Middle frontal gyrus (tissue), 1 donor: Measurements from ENCODE around the gene SORL1.
A peak's percentile ranks its signal among the peaks of the same experiment; 100 is the strongest.
"Not testable (repeated sequence)": the region's sequence is repeated elsewhere in the genome, so short reads cannot be mapped to it uniquely, and the experiment has no call there.

Source experiments
- DNase-seq: peaks from one replicate; pipeline ENCODE4 v3.0.0-alpha.2; 2015; ENCODE audit warnings: low spot score; ENCODE audit errors: extremely low spot score

The SORL1 gene

DNA sequence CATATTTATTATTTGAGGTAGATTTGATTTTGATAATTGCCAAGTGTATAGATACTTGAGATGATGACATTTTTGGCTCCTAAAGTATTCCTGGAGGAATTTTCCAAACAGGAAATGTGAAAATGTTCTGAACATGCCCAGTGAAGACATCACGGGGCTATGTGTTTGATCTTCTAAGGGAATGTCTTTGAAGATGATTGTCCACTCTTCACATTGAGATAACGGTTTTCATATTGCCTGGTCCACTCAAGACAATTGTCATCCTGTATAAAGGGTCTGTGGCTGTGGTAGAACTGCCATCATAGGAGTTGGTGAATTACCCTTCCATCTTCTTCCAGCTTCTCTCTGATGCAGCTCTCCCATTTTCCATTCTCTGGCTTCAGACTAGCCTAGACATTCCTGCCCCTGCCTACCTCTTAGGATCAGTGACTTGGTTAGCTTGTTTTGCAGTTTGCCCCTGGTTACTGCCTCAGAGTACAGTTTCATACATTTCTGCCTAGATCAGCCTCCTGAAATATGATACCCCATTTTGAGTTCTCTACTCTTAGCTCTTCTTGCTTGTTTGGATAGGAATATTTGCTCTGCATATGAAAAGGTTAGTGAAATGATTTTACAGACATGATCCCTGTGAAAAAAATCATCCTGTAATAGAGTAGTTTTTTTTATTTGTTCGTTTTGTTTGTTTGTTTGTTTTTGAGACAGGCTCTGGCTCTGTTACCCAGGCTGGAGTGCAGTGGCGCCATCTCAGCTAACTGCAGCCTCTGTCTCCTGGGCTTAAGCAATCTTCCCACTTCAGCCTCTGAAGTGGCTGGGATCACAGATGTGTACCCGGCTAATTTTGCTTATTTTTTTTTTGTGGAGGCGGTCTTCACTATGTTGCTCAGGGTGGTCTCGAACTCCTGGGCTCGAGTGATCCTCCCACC lies 112.0 kb downstream of the SORL1 start:
- no peak for DNase-seq

DNA sequence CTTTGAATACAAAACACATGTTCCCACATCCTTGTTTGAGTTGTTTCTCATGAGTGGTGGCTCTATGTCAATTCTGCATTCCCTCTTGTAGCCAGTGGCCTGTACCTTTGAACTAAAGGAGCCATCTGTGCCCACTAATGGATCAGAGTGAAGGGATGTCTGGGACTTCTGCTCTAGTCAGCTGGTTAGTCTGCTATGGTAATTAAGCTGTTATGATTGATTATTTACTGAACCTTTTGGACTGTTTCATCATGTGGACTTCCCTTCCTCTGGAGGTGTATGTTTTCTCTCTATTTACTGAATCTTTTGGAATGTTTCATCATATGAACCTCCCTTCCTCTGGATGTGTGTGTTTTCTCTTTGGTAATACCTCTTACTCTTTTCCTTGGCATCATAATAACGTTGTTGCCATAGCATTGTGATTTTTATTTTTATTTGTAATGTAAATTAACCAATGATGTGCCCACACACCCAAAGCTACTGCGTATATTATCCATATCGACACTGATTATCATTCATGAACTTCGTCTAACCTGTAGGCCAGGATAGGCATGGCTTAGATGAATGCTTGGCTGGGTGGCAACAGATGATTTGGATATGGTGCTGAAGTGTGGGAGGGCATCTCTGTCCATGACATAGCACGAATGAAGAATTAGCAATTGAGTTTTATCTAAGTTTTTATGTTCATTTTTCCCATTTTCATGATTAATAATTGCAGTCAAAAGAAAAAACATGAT lies 113.0 kb downstream of the SORL1 start:
- DNase-seq, result no peak

DNA sequence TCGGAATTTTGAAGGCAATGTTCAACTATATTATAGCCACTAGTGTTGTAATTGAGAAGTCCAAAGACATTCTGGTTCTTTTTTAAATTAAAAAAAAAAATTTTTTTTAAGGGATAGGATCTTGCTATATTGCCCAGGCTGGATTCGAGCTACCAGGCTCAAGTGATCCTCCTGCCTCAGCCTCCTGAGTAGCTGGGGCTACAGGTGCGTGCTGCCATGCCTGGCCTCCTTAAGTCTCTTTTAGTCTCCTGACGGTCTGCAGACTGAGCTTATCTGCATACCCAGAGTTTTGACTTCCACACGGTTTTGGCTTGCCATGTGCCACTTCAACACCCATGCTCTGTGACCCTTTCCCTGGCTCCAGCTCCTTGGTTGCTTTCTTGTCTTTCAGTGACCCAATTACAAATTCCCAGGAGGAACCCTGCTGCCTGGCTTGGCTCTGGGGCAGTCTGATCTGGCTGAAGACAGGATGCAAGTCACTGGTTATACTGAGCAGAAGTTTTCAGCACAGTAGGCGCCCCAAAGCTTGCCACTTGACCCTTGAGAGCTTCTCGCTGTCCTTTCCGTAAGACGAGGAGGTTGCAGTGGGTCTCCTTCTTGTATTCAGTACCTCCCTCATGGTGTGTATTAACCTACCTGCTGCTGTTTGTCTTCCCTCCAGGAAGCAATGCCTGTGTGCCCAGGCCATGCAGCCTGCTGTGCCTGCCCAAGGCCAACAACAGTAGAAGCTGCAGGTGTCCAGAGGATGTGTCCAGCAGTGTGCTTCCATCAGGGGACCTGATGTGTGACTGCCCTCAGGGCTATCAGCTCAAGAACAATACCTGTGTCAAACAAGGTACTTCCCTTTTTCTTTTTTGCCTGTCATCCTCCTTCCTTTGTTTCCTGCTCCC lies 114.4 kb downstream of the SORL1 start:
- no peak for DNase-seq

DNA sequence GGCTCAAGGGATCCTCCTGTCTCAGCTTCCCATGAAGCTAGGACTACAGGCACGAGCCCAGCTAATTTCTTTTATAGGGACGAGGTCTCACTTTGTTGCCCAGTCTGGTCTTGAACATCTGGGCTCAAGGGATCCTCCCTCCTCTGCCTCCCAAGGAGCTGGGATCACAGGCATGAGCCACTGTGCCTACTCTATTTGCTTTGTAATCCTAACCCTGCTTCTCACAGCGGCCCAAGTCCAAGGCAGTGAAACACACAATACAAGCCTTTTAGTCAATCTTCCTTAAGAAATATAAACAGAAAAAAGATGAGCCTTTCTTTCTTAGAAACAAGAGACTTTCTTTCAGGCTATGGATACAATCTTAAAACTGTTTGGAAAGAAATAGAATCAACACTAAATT lies 115.9 kb downstream of the SORL1 start:
- DNase-seq, result no peak

DNA sequence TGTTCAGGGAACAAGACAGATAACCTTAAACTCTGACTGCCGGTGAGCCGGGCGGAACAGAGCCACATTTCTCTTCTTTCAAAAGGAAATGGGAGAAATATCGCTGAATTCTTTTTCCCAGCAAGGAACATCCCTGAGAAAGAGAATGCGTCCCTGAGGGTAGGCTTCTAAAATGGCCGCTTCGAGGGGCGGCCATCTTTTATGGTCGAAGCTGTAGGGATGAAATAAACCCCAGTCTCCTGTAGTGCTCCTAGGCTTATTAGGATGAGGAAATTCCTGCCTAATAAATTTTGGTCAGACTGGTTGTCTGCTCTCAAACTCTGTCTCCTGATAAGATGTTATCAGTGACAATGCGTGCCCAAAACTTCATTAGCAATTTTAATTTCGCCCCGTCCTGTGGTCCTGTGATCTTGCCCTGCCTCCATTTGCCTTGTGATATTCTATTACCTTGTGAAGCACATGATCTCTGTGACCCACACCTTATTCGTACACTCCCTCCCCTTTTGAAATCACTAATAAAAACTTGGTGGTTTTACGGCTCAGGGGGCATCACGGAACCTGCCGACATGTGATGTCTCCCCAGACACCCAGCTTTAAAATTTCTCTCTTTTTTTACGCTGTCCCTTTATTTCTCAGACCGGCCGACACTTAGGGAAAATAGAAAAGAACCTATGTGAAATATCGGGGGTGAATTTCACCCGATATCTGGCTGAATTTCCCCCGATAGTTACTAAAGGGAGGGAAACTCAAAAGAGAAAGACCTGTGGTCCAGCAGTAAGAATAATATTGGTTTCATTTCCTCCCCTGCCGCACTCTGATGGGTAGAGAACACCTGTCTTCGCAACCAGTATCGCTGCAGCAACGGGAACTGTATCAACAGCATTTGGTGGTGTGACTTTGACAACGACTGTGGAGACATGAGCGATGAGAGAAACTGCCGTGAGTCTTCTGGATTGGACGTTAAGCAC lies 117.5 kb downstream of the SORL1 start:
- DNase-seq, result not testable (repeated sequence)

DNA sequence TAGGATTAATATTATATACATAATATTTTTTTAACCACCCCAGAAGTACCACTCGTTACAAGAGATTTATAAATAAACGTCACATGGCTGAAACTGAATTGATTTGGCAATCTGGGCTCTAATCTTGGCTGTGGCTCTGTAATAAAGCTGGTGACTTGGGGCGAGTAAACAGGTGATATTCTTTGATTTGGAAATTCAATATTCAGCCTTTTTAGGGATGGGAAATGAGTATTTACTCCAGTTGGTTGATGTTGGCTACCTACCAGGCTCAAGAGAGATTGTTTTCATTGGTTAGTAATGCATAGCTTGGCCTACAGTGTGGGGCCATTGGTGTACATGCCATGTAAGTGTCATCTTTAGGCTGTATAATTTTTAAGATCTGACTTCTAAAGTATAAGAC lies 118.3 kb downstream of the SORL1 start:
- DNase-seq, result no peak

DNA sequence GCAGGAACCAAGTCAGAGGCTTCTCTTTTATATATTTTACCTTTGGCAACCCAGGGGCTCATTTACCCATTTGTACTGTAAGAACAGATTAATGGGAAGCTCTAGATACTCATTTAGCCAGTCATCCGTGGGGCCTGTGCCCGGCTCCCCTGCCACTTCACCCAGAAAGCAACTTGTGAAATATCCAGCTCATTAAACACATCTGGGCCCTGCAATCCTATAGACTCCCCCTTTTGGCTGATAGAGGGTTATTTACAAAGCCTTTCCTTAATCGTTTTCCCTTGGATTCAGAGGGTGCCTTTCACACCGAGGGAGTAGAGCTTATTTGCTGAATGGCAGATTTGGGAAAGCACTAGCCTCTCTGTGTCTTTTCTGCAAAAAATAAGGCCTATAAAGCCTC lies 119.4 kb downstream of the SORL1 start:
- no peak for DNase-seq

DNA sequence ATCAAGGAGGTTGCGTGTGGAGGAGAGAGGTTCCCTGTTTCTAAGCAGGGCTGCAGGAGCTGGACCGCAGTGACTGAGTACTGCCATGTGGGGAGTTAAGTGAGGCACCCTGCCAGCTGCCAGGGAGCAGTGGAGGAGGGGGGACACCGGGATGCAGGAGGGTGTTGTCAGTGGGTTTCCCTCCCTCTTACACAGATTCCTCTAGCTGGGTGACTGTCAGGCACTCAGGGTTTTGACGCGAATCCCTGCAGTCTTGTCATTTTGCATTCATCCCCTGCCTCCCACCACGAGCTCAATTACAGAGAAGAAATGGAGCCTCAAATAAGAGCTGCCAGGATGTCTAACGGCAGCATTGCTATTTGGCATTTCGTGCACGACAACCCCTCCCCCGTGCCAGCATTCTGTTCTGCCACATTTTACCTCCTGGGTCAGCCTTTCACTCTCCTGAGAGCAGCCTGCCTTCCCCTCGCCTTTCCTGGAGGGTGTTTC lies 120.5 kb downstream of the SORL1 start:
- peak; percentile 23 for DNase-seq

DNA sequence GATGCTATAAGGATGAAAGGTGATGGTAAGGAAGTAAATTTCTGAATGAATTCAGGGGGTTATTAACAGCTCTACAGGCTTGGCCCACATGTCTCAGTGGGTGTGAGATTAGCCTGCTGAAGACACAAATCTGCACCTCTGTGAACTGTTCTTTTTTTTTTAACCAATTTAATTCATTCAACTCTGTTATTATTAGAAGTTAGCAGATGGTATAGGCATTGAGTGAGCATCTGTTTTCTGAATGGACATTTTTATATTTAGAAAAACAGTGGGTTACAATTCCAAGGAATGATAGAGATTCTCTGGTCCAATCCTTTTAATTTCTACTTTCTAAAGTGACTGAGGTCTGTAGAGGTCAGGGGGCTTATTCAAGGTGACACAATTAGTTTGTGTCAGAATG lies 122.7 kb downstream of the SORL1 start:
- no peak for DNase-seq

DNA sequence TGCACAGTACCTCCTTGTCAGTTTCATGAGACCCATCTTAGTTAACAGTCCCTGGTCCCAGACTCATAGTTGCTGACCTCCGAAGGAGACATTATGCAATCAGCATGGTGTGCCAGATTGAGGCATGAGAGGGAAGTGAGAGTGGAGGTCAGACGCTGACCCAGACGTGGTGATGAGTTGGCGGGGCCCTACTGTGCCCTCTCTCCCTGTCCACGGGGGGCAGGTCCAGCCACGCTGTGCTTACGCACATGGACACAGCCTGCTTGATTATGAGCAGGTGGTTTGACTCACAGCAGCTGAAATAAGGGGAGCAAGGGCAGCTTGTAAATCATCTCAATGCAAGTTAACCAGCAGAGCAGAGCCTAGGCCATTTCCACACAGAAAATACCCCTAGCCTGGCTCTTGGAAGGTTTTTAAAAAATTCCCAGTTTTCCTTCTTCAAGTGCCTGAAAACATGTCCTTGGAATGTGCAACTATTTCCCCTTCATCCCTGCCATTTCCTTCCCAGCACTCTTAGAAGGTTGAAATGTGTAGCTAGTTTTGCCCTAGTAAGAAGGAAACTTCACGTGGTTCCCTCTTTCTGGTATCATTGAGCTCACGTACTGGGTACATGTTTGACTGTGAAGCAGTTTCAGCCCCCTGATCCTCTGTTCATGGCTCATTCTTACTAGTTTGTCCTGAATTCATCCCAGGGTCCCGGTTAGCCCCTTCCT lies 123.3 kb downstream of the SORL1 start:
- DNase-seq, result no peak

DNA sequence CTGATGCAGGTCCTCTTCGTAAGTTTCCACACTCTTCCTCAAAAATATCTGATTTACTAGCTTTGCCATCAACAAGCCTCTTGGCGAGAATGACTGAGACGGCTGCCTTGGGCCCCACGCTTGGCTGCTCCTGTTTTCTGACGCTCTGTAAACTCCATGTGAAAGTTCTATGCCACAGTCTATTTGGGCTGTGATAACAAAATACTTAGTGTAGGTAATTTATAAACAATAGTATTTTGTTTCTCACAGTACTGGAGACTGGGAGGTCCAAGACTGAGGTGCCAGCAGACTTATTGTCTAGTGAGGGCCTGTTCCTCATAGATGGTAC lies 123.8 kb downstream of the SORL1 start:
- DNase-seq, result no peak

DNA sequence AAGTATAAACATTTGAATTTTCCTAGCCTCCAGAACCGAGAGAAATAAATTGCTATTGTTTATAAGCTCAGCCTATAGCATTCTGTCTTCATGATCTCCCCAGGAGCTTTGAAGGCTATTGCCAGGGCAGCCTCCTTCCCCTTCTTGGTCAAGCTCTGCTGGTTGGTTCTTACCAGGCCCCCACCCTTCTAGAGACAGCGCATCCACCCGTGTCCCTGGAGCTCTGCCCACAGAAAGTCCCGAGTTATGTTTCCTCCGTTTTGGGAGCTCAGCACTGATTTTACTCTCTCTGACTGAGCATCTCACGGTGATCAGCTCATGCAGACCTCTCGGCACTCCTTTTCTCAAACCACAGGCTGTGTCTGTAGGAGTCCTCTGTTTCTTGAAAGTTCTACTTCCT lies 124.4 kb downstream of the SORL1 start:
- DNase-seq, result no peak

DNA sequence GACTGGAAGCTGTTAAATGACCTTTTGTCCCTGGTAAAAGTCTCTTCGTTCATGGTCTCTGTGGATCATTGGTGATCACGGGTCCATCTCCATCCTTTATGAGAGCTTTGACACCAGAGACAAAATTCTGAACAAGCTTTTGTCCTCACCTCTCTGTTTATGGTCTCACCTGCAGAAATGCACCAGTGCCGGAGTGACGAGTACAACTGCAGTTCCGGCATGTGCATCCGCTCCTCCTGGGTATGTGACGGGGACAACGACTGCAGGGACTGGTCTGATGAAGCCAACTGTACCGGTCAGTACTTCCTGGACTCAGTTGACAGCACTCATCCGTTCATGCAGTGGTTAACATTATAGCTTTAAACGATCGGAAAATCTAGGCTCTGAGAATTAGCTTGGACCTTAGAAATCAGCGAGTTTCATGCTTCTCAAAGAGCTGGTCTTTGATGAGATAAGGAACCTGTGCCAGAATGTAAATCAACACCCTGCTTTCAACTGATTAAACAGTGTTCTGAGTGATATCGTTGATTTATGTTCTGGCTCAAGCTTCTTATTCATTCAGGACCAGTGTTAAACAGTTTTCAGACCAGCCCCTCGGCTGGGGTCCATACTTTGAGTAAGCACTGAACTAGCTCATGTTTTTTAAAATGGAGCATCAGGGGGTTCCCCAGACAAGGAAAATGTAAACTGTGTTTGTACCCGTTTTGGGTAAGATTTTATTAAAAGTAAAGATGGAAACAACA lies 125.2 kb downstream of the SORL1 start:
- DNase-seq, result no peak

DNA sequence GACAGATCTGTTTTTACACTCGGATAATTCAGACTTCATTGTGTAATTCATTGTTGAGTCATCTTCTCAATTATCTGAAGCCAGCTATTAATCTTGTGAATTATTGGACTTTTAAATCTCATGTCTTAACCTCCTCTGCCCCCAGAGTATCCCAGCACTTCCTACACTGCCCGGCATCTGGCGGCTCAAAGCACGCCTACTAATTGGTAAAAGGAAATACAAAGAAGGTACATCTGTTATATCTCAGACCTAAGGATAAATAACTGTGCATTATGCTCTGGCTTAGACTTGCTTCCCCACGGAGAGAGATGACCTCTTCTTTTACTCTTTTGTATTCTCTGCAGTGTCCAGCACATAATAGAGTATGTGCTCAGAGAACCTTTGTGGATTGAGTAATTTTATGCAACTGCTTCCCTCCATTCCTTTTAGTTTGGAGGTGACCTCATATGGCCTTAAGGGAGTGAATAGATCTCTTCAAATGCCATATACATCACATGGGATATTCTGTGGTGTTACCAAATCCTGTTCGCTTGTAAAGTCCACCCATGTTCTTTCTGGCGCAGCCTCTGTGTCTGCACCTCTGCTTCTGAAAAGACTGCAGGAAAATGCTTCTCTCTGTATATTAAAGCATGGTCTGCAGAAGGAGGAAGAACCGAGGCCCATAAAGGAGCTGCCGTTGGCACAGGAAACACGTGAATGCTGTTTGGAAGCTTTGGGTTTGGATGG lies 126.3 kb downstream of the SORL1 start:
- DNase-seq, result no peak

DNA sequence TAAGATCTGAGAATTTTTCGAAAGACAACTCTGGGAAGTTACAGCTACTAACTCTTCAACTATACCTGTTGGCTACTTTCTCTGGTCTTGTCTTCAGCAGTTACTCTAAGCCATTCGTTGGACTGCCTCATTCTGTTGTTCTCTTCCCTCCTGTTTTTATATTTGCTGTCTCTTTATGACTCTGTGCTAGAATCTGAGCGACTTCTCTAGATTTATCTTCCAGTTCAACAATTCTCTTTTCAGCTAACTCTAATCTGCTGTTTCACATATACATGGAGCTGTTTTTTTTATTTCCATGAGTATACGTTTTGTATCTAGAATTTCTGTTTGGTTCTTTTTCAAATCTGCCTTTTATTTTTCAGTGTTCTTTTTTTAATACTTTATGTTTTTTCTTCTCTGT lies 128.0 kb downstream of the SORL1 start:
- no peak for DNase-seq

DNA sequence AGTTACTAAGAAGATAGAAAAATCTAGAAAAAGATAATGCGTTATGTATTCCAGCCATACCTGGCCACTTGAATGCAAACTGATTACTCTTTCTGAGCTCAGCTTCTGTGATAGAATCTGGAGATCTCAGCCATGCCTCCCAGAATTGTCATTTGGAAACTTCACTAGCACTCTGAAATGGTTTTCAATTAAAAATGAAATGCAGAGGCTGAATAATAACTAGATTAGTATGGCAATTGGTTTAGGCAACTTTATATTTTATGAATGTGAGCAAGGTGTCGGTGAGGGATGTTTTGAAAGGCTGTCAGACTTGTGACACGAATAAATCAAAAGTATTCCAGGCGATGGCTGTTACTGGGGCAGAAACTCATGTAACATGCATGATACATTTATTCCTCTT lies 129.5 kb downstream of the SORL1 start:
- DNase-seq, result no peak

DNA sequence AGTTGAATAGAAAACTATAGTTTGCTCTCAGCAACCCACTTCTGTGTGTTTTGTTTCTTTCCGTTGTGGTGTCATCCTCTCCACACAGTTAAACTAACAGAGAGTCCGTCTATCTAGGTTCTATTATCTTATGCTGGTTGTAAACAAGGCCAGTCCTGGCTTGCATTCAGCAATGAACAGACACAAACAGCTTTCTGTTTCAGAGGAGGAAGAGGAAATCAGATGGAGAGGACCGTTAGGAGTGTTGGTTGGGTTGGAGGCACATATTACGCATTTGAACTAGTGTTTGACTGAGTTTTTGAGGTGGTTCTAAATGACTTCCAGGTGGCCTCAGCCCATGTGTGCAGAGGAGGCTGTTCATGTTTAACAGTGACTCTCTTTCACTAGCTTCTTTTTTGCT lies 130.2 kb downstream of the SORL1 start:
- DNase-seq, result no peak

DNA sequence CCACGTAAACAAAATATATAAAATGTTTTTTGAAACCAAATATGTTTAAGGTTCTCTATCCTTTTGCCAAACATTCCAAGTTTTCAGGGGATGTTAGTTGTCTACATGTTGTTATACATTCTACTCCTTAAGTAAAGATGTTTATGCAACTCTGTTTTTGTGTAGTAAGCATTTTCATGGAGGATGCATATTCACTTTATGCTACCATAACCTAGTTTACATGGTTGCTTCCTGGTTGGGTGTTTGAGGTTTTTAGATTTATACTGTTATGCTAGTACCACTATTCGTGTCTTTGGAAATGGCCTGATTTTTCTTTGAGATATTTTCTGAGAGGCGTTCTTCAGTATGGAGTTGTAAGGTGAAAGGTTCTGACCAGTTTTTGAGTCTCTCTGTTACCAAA lies 131.7 kb downstream of the SORL1 start:
- DNase-seq, result no peak

DNA sequence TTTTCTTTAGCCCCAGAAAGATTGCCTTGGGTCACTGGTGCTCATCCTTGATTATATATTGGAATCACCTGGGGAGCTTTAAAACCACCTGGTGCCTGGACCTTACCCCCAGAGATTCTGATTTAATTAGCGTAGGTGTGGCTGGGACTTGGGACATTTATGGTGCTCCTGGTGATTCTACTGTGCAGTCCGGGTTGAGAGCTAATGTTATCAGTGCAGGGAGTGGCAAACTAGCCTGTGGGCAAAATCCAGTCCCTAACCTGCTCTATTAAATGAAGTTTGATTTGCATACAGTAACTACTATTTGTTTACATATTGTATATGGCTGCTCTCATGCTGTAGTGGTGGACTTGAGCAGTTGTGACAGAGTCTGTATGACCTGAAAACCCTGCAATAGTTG lies 134.6 kb downstream of the SORL1 start:
- no peak for DNase-seq
